HepG2 (cell line): ENCODE results near the gene PCIF1. TPM values are rescaled to one million over a fixed set of nuclear protein-coding genes. Genes with fewer than 3 reads are reported as not detected.

Experiments used
- CENPBD1 ChIP-seq: sonication (generic); formaldehyde crosslinking; IDR thresholded peaks from 2 replicates; pipeline ENCODE4 v1.8.0; 2022; ENCODE audit warnings: missing genetic modification reagents, low read depth, mild to moderate bottlenecking, borderline replicate concordance
- CSRNP1 ChIP-seq: sonication (generic); formaldehyde crosslinking; IDR thresholded peaks from 2 replicates; pipeline ENCODE4 v1.8.1; 2023; ENCODE audit warnings: mild to moderate bottlenecking, missing genetic modification reagents
- HOXA3 ChIP-seq: sonication (generic); formaldehyde crosslinking; IDR thresholded peaks from 2 replicates; pipeline ENCODE4 v1.5.0; 2020; ENCODE audit warnings: missing genetic modification reagents
- ISX ChIP-seq: sonication (generic); formaldehyde crosslinking; conservative IDR thresholded peaks from 2 replicates; pipeline ENCODE4 v1.5.0; 2020; ENCODE audit warnings: missing genetic modification reagents
- MLXIP ChIP-seq: sonication (generic); formaldehyde crosslinking; IDR thresholded peaks from 2 replicates; pipeline ENCODE4 v1.9.0; 2021; ENCODE audit warnings: missing genetic modification reagents, borderline replicate concordance
- MTF2 ChIP-seq: sonication (generic); formaldehyde crosslinking; IDR thresholded peaks from 2 replicates; pipeline ENCODE4 v1.5.0; 2020; ENCODE audit warnings: missing genetic modification reagents, borderline replicate concordance
- MXD4 ChIP-seq: IDR thresholded peaks from 2 replicates; pipeline ENCODE4 v1.6.1; 2016; ENCODE audit warnings: mild to moderate bottlenecking, missing biosample characterization, missing genetic modification reagents
- RARA ChIP-seq: IDR thresholded peaks from 2 replicates; pipeline ENCODE4 v1.6.1; 2016; ENCODE audit warnings: missing genetic modification reagents, missing compliant biosample characterization
- RELA ChIP-seq: sonication (generic); formaldehyde crosslinking; IDR thresholded peaks from 2 replicates; pipeline ENCODE4 v1.4.0; 2020; ENCODE audit warnings: missing genetic modification reagents
- REPIN1 ChIP-seq: sonication (generic); formaldehyde crosslinking; IDR thresholded peaks from 2 replicates; pipeline ENCODE4 v1.8.0; 2022; ENCODE audit warnings: missing genetic modification reagents, low read depth, mild to moderate bottlenecking, borderline replicate concordance
- TERF1 ChIP-seq: sonication (generic); formaldehyde crosslinking; IDR thresholded peaks from 2 replicates; pipeline ENCODE4 v1.8.0; 2022; ENCODE audit warnings: mild to moderate bottlenecking, missing genetic modification reagents, moderate library complexity
- ZNF234 ChIP-seq: sonication (generic); formaldehyde crosslinking; conservative IDR thresholded peaks from 2 replicates; pipeline ENCODE4 v1.5.1; 2020; ENCODE audit warnings: mild to moderate bottlenecking, missing genetic modification reagents
- ZNF407 ChIP-seq: sonication (generic); formaldehyde crosslinking; IDR thresholded peaks from one replicate; pipeline ENCODE4 v1.5.1; 2020; ENCODE audit warnings: mild to moderate bottlenecking, missing genetic modification reagents; ENCODE audit errors: not compliant biosample characterization
- ZNF549 ChIP-seq: sonication (generic); formaldehyde crosslinking; IDR thresholded peaks from 2 replicates; pipeline ENCODE4 v1.5.0; 2020; ENCODE audit warnings: missing genetic modification reagents
- ZNF891 ChIP-seq: sonication (generic); formaldehyde crosslinking; IDR thresholded peaks from 2 replicates; pipeline ENCODE4 v1.5.0; 2020; ENCODE audit warnings: mild to moderate bottlenecking, missing genetic modification reagents
- polyA plus RNA-seq, 8 experiments: library from polyadenylated mRNA; depleted of rRNA in 3 of 8; stranded (reverse) in 7 of 8; unstranded in 1 of 8; fragments of >200 nt; fragmentation: Illumina TruSeq in 4 of 8; extraction: Trizol in 4 of 8; gene quantifications; 2 replicates each; pipeline versions ENCODE4 v1.2.1 to v1.2.3, GENCODE V29; 2011 to 2016; ENCODE audit warnings: low read depth in 4 of 8, missing spikeins in 1 of 8, mixed read lengths in 1 of 8; ENCODE audit not compliant: insufficient read depth in 1 of 8
- total RNA-seq, 5 experiments: library from RNA; depleted of rRNA; stranded (reverse); fragments of >200 nt; fragmentation: Illumina TruSeq; extraction: Trizol; gene quantifications; 2 replicates each; pipeline ENCODE4 v1.2.3, GENCODE V29; 2016; ENCODE audit warnings: low read depth in 1 of 5

The PCIF1 gene
- total and polyA plus RNA-seq, 2 of the 13 experiments (the other 11 are each of a cell fraction or from before 2014, with no cell fraction given): 20.9 to 24.4 TPM

- TF ChIP-seq CENPBD1 (CRISPR knock-in tag) (no peak), MTF2 (CRISPR knock-in tag) (no peak), ZNF407 (CRISPR knock-in tag) (no peak), CSRNP1 (CRISPR knock-in tag) (no peak; the same call in 1 of the 2 replicates), MXD4 (no peak), TERF1 (0 out of 2 replicates have a peak, but pooled peaks have one; percentile 57), REPIN1 (CRISPR knock-in tag) (no peak), ZNF891 (CRISPR knock-in tag) (no peak), ISX (CRISPR knock-in tag) (no peak), ZNF234 (CRISPR knock-in tag) (no peak), ZNF549 (CRISPR knock-in tag) (no peak; the same call in 1 of the 2 replicates), RARA (CRISPR knock-in tag) (no peak), HOXA3 (no peak), MLXIP (CRISPR knock-in tag) (peak; percentile 67; the same call in 1 of the 2 replicates), RELA (CRISPR knock-in tag) (no peak)
These were observed 367 bp upstream of the PCIF1 start (continued) for GRCh38 chr20:45934046-45934585.
